HepG2 (cell line): Measurements from ENCODE around the gene PLIN1. TPM values are rescaled to one million over a fixed set of nuclear protein-coding genes. Genes with fewer than 3 reads are reported as not detected.

Experiments used
- KDM3A ChIP-seq: IDR thresholded peaks from 2 replicates; pipeline ENCODE4 v1.6.1; 2018; ENCODE audit warnings: low read depth, missing compliant biosample characterization
- MXI1 ChIP-seq: IDR thresholded peaks from 3 replicates; pipeline ENCODE4 v1.6.1; 2012; ENCODE audit warnings: low read depth, low read length, inconsistent platforms, borderline replicate concordance
- SP140L ChIP-seq: sonication (generic); formaldehyde crosslinking; IDR thresholded peaks from 2 replicates; pipeline ENCODE4 v1.4.0; 2020; ENCODE audit warnings: missing genetic modification reagents, borderline replicate concordance
- SRSF1 ChIP-seq: fragments of 200-400 bp; formaldehyde crosslinking; optimal IDR thresholded peaks from 2 replicates; pipeline ENCODE3; 2017; ENCODE audit warnings: mild to moderate bottlenecking, low read depth, low read length, moderate library complexity
- ZBTB1 ChIP-seq: sonication (generic); formaldehyde crosslinking; IDR thresholded peaks from 2 replicates; pipeline ENCODE4 v1.4.0; 2020; ENCODE audit warnings: missing genetic modification reagents, borderline replicate concordance
- ZNF10 ChIP-seq: sonication (generic); formaldehyde crosslinking; IDR thresholded peaks from 2 replicates; pipeline ENCODE4 v1.4.0; 2020; ENCODE audit warnings: mild to moderate bottlenecking, low read depth, missing genetic modification reagents, borderline replicate concordance
- ZNF446 ChIP-seq: sonication (generic); formaldehyde crosslinking; IDR thresholded peaks from 2 replicates; pipeline ENCODE4 v1.5.0; 2020; ENCODE audit warnings: mild to moderate bottlenecking, missing genetic modification reagents
- polyA plus RNA-seq, 8 experiments: library from polyadenylated mRNA; depleted of rRNA in 3 of 8; stranded (reverse) in 7 of 8; unstranded in 1 of 8; fragments of >200 nt; fragmentation: Illumina TruSeq in 4 of 8; extraction: Trizol in 4 of 8; gene quantifications; 2 replicates each; pipeline versions ENCODE4 v1.2.1 to v1.2.3, GENCODE V29; 2011 to 2016; ENCODE audit warnings: low read depth in 4 of 8, missing spikeins in 1 of 8, mixed read lengths in 1 of 8; ENCODE audit not compliant: insufficient read depth in 1 of 8
- total RNA-seq, 5 experiments: library from RNA; depleted of rRNA; stranded (reverse); fragments of >200 nt; fragmentation: Illumina TruSeq; extraction: Trizol; gene quantifications; 2 replicates each; pipeline ENCODE4 v1.2.3, GENCODE V29; 2016; ENCODE audit warnings: low read depth in 1 of 5
- TF ChIP-seq, protein P1 (sequence below), 2 experiments: sonication (generic) in 1 of 2; formaldehyde crosslinking in 1 of 2; IDR thresholded peaks; 2 replicates each; pipeline versions ENCODE4 v1.4.0 to v1.6.1; 2016 to 2020; ENCODE audit warnings: borderline replicate concordance in 1 of 2, low read depth in 1 of 2, mild to moderate bottlenecking in 1 of 2, missing genetic modification reagents in 1 of 2
- TF ChIP-seq, protein P2 (sequence below): sonication (generic); formaldehyde crosslinking; IDR thresholded peaks from 2 replicates; pipeline ENCODE4 v1.5.0; 2020; ENCODE audit warnings: mild to moderate bottlenecking, missing genetic modification reagents
- TF ChIP-seq, protein P3 (sequence below): IDR thresholded peaks from 2 replicates; pipeline ENCODE4 v1.6.1; 2012; ENCODE audit warnings: inconsistent platforms
- TF ChIP-seq, protein P4 (sequence below): sonication (generic); formaldehyde crosslinking; conservative IDR thresholded peaks from 2 replicates; pipeline ENCODE4 v1.4.0; 2020; ENCODE audit warnings: mild to moderate bottlenecking, missing genetic modification reagents, moderate library complexity
- TF ChIP-seq, protein P5 (sequence below): sonication (generic); formaldehyde crosslinking; conservative IDR thresholded peaks from 2 replicates; pipeline ENCODE4 v1.5.0; 2020; ENCODE audit warnings: missing genetic modification reagents

Gene PLIN1
- total and polyA plus RNA-seq, 2 of the 13 experiments (the other 11 are each of a cell fraction or from before 2014, with no cell fraction given): 0.74 to 1.2 TPM

DNA sequence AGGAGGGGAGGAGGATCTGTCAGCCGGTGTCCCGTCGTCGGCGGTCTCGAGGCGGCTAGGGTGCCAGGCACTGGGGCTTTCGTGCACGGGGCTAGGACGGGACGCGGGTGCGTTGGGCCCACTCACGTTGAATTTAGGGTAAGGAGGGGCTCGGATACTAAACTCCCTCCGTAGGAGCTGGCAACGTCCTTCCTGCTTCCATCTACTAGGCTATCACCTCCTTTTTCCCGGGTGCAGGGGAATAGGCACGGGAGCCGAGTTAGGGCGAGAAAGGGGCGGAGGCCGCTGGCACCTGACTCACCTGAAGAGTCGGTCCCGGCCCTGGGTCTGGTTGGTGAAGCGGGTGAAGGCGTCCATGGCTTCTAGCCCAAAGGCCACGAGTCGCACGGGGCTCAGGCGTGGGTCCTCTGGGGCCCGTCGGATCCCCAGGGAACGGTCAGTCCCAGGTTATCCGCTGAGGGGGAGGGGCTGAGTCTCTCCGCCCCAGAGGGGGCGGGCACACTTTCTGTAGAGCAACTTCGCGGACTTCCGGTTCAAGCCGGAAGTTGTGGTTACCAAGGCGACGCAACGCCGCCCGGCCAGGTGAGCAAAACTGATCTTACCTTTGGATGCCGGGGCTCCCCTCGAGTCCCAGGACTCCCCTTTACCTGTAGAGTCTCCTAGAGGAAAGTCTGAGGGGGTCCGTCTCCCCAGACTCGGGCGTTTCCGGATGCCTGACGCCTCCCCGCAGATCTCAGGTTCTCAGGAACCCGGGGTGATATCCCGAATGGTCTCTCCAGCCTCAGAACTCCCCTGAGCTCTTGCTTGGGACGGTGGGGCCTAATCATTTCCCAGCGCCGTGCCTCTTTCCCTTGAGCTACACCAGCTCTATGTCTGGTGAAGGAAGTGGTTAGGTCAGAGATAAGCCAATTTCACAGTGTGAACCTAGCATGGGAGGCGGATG, 11.4 kb upstream of the PLIN1 start, which contains the start of the genes PEX11A and WDR93 (continued):
- TF ChIP-seq, protein P1, sequence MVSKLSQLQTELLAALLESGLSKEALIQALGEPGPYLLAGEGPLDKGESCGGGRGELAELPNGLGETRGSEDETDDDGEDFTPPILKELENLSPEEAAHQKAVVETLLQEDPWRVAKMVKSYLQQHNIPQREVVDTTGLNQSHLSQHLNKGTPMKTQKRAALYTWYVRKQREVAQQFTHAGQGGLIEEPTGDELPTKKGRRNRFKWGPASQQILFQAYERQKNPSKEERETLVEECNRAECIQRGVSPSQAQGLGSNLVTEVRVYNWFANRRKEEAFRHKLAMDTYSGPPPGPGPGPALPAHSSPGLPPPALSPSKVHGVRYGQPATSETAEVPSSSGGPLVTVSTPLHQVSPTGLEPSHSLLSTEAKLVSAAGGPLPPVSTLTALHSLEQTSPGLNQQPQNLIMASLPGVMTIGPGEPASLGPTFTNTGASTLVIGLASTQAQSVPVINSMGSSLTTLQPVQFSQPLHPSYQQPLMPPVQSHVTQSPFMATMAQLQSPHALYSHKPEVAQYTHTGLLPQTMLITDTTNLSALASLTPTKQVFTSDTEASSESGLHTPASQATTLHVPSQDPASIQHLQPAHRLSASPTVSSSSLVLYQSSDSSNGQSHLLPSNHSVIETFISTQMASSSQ (IDR thresholded peaks at IDR 0.05; ENCODE audit: low read depth): no peak
- TF ChIP-seq, protein P1 (CRISPR knock-in tag; IDR thresholded peaks at IDR 0.05; ENCODE audit: borderline replicate concordance): 0 out of 2 replicates have a peak, but pooled peaks have one; percentile 20
- peak; percentile 84 for TF ChIP-seq SRSF1
- TF ChIP-seq ZNF446: no peak; the same call in 1 of the 2 replicates
- TF ChIP-seq, protein P2, sequence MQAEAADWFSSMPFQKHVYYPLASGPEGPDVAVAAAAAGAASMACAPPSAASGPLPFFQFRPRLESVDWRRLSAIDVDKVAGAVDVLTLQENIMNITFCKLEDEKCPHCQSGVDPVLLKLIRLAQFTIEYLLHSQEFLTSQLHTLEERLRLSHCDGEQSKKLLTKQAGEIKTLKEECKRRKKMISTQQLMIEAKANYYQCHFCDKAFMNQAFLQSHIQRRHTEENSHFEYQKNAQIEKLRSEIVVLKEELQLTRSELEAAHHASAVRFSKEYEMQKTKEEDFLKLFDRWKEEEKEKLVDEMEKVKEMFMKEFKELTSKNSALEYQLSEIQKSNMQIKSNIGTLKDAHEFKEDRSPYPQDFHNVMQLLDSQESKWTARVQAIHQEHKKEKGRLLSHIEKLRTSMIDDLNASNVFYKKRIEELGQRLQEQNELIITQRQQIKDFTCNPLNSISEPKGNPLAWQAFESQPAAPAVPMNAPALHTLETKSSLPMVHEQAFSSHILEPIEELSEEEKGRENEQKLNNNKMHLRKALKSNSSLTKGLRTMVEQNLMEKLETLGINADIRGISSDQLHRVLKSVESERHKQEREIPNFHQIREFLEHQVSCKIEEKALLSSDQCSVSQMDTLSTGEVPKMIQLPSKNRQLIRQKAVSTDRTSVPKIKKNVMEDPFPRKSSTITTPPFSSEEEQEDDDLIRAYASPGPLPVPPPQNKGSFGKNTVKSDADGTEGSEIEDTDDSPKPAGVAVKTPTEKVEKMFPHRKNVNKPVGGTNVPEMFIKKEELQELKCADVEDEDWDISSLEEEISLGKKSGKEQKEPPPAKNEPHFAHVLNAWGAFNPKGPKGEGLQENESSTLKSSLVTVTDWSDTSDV (CRISPR knock-in tag): no peak
- 0 out of 2 replicates have a peak, but pooled peaks have one; percentile 42 for TF ChIP-seq ZBTB1 (CRISPR knock-in tag)
- TF ChIP-seq, protein P3, sequence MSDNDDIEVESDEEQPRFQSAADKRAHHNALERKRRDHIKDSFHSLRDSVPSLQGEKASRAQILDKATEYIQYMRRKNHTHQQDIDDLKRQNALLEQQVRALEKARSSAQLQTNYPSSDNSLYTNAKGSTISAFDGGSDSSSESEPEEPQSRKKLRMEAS: peak; percentile 53; the same call in 1 of the 2 replicates
- TF ChIP-seq MXI1: peak; percentile 85; the same call in 2 of the 3 replicates
- TF ChIP-seq ZNF10 (CRISPR knock-in tag): no peak
- no peak for TF ChIP-seq KDM3A (CRISPR knock-in tag)
- TF ChIP-seq, protein P4, sequence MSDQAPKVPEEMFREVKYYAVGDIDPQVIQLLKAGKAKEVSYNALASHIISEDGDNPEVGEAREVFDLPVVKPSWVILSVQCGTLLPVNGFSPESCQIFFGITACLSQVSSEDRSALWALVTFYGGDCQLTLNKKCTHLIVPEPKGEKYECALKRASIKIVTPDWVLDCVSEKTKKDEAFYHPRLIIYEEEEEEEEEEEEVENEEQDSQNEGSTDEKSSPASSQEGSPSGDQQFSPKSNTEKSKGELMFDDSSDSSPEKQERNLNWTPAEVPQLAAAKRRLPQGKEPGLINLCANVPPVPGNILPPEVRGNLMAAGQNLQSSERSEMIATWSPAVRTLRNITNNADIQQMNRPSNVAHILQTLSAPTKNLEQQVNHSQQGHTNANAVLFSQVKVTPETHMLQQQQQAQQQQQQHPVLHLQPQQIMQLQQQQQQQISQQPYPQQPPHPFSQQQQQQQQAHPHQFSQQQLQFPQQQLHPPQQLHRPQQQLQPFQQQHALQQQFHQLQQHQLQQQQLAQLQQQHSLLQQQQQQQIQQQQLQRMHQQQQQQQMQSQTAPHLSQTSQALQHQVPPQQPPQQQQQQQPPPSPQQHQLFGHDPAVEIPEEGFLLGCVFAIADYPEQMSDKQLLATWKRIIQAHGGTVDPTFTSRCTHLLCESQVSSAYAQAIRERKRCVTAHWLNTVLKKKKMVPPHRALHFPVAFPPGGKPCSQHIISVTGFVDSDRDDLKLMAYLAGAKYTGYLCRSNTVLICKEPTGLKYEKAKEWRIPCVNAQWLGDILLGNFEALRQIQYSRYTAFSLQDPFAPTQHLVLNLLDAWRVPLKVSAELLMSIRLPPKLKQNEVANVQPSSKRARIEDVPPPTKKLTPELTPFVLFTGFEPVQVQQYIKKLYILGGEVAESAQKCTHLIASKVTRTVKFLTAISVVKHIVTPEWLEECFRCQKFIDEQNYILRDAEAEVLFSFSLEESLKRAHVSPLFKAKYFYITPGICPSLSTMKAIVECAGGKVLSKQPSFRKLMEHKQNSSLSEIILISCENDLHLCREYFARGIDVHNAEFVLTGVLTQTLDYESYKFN (CRISPR knock-in tag): peak; percentile 52; the same call in 1 of the 2 replicates
- TF ChIP-seq SP140L (CRISPR knock-in tag): no peak
- TF ChIP-seq, protein P5, sequence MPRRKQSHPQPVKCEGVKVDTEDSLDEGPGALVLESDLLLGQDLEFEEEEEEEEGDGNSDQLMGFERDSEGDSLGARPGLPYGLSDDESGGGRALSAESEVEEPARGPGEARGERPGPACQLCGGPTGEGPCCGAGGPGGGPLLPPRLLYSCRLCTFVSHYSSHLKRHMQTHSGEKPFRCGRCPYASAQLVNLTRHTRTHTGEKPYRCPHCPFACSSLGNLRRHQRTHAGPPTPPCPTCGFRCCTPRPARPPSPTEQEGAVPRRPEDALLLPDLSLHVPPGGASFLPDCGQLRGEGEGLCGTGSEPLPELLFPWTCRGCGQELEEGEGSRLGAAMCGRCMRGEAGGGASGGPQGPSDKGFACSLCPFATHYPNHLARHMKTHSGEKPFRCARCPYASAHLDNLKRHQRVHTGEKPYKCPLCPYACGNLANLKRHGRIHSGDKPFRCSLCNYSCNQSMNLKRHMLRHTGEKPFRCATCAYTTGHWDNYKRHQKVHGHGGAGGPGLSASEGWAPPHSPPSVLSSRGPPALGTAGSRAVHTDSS (CRISPR knock-in tag): 0 out of 2 replicates have a peak, but pooled peaks have one; percentile 21
